Endometrium (tissue), 2 donors: Measurements from ENCODE around the gene SLC26A11.

ENCODE experiments used
- FAIRE-seq: peaks from 2 replicates; lab custom pipeline; 2012; peaks lifted over from hg19 to GRCh38; lab: Jason Lieb, UNC
- donor health status: control.
- donor health status: control.

The SLC26A11 gene

GRCh38 chr17:80220054-80220735 is at the start of gene SLC26A11, which contains the start of gene SGSH:
Gene SLC26A11 (plus strand): TSS chr17:80220427. CDS start chr17:80221561, 1,134 bp downstream.
Gene SGSH (minus strand): TSS chr17:80220333. CDS start chr17:80220313, 20 bp downstream.
- no peak for FAIRE-seq

DNA sequence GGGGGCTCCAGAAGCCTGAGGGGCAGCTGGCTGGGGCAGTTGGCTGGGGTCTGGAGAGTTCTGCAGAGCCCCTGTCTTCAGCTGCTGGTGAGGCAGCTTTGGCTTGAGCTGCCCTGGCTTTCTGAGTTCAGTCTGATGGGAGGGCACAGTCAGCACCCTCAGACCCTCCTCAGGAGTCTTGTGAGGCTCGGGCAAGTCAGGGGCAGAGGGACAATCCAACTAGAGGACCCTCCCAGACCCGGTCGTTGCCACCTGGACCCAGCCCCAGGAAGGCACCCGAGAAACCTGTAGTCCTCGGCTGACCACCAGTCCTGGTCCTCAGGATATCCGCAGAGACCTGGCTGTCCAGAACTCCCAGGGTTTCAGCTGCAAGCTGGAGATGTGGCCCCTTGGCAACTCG is 48.5 kb upstream of the SLC26A11 start:
- FAIRE-seq: no peak

DNA sequence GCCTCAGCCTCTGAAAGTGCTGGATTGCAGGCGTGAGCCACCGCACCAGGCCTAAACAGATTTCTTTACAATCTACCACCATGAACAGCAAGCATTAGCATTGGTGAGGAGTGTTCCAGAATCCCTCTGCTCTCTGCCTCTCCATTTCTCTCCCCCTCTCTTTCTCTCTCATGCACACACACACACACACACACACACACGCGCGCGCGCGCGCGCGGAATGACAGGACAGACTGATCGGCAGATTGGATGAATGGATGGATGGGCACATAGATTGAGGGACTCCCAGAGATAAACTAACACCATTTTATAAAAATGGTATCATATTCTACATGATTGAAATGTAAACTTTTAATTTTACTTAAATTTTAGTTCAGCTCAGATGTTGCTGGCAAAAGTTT is 47.1 kb upstream of the SLC26A11 start:
- FAIRE-seq: no peak

DNA sequence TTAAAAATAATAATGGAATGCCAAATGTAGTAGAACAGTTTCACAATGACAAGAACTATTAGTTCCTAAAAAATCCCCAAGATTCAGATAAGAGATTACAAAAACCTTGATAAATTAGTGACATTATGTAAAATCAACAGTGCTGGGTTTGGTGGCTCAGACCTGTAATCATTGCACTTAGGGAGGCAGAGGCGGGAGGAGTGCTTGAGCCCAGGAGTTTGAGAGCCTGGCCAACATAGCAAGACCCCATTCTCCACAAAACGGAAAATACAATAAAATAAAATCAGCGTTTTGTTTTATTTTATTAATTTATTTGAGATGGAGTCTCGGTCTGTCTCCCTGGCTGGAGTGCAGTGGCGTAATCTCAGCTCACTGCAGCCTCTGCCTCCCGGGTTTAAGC is 46.3 kb upstream of the SLC26A11 start:
- no peak for FAIRE-seq

DNA sequence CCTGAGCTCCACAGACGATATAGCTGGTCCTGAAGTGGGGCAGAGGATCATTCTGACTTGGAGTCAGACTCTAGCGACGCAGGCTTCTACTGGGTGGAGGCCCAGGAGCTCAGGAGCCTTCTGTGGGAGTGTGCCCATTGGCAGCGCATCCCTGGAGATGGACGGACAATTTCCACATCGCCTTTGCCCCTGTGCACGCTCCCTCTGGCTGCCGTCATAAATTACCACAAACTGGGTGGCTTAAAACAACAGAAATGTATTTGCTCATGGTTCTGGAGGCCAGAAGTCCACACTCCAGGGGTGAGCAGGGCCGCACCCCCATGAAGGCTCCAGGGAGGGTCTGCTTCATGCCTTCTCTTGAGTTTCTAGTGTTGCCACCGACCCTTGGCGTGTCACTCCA is 43.5 kb upstream of the SLC26A11 start:
- FAIRE-seq: no peak

- no peak for FAIRE-seq
Measured at GRCh38 chr17:80177986-80178595, 42.1 kb upstream of the SLC26A11 start.

DNA sequence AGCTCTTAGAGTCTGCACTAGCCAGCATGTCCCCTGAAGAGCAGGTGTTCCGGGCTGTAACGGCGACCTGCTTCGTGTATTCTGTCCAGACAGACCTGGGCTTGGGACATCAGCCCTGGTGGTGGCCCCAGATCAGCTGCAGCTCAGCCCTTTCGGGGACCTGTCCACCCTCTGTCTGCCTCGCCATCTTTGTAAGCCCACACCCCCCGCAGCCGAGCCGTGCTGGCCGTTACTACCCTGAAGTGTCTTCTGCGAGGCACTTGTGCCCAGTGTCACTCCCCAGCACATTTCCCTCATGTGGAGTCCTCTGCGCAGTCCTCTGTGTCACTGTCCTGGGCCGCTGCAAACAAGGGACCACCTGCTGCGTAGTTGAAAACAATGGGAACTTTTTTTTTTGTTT is 40.0 kb upstream of the SLC26A11 start:
- FAIRE-seq: no peak

DNA sequence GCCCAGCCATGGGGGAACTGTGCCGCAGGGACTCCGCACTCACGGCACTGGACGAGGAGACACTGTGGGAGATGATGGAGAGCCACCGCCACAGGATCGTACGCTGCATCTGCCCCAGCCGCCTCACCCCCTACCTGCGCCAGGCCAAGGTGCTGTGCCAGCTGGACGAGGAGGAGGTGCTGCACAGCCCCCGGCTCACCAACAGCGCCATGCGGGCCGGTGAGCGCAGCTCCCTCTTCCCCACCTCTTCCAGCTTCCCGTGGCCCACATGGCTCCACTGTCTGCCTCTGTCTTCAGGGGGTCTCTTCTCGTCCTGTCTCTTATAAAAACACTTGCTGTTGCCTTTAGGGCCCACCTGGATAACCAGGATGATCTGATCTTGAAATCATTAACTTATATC is 38.8 kb upstream of the SLC26A11 start:
- no peak for FAIRE-seq

DNA sequence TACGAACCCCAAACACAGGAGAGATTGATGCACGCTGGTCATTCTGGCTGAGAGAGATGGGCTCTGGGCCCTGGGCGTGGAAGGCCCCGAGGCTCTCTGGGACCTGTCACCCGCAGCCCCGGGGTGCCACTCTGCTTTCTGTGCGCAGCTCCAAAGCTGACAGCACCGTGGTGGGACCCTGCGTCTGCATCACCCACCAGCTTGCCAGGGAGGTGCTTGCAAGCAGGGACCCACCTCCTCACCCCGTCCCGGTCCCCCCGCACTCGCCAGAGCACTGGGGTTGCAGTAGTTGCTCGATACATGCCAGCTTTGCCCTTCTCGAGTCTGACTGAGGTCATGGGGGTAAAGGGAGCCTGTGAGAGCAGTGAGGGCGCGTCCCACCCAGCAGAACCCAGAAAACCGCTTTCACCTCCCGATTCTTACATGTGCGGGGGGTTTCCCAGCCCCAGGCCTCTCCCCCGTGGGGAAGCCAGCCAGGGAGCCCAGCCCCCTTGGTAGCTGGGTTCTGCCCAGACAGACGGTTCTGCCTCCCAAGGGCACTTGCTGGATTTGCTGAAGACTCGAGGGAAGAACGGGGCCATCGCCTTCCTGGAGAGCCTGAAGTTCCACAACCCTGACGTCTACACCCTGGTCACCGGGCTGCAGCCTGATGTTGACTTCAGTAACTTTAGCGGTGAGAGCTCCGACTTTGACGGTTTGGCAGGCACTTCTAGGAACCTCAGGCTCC is 37.9 kb upstream of the SLC26A11 start:
- FAIRE-seq: no peak

DNA sequence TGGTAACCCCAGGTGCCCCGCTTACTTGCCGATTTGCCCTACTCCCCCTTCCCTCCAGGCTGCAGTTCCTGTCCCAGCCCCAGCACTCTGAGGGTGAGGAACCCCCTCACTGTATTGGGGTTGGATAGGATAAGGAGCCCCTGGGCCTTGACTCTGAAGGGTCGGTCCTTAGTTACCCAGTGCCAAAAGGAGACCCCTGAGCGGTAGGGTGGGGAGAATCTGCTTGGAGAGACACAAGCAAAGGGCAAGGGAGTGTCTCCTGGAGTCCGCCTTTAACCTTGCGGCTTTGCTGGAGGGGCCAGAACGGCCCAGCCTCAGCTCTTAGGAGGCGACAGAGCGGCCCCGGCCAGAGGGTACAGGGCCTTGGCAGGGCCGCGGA is 37.4 kb upstream of the SLC26A11 start:
- FAIRE-seq: no peak

DNA sequence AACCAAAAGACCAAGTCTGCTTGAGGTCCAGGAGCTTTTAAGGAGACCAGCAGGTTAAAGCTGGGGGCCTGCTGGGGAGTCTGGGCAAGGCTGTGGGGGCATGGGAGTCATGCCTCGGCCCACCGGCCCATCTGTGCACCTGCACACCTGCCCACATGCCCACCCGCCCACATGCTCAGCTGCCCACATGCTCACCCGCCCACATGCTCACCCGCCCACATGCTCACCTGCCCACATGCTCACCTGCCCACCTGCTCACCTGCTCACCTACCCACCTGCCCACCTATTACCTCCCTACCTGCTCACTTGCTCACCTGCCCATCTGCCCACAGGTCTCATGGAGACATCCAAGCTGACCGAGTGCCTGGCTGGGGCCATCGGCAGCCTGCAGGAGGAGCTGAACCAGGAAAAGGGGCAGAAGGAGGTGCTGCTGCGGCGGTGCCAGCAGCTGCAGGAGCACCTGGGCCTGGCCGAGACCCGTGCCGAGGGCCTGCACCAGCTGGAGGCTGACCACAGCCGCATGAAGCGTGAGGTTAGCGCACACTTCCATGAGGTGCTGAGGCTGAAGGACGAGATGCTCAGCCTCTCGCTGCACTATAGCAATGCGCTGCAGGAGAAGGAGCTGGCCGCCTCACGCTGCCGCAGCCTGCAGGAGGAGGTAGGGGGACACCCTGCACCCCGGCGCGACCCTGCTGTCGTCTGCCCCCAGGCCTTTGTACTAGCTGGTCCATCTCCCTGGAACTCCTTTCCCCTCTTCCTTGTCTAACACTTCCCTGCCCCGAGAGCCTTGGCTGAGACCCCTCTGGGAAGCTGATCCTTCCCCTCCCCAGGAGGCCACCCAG is 36.4 kb upstream of the SLC26A11 start:
- FAIRE-seq: no peak

GRCh38 chr17:80184423-80184714 is 35.9 kb upstream of the SLC26A11 start:
- no peak for FAIRE-seq

GRCh38 chr17:80185968-80186367 is 34.3 kb upstream of the SLC26A11 start:
- no peak for FAIRE-seq

- no peak for FAIRE-seq
Measured at GRCh38 chr17:80187090-80187489, 33.1 kb upstream of the SLC26A11 start.

DNA sequence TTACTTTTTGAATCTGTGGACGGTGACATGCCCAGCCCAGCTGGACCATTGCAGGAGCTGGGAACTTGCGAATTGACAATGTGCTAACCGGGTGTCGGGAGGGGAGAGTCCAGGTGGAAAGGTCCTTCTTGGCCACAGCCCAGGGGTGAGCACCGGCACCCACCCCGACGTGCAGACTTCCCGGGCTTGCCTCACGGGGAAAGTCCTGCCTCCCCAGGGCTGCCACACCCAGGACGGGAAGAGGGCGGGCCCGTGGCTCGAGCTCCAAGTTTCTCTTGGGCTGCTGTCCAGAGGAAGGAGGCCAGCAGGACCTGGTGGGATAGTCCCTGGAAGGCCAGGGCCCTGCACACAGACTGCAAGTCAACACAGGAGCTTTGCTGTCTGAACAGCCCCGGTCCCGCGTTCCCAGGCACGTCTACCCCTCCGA is 32.7 kb upstream of the SLC26A11 start:
- FAIRE-seq: no peak

DNA sequence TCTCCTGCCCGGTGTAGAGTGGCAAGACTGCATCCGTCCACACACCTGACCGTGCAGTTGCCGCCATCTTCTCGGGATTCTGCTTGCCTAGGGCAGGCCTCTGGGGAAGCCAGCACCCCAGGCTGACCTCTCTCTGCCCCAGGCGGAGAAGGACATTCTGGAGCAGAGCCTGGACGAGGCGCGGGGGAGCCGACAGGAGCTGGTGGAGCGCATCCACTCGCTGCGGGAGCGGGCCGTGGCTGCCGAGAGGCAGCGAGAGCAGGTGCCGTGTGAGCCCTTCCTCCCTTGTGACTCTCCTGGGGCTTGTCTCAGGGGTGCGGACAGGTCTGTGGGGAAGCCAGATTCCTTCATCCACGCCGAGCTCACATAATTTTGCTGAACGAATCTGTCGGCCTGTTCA is 30.6 kb upstream of the SLC26A11 start:
- FAIRE-seq: no peak

DNA sequence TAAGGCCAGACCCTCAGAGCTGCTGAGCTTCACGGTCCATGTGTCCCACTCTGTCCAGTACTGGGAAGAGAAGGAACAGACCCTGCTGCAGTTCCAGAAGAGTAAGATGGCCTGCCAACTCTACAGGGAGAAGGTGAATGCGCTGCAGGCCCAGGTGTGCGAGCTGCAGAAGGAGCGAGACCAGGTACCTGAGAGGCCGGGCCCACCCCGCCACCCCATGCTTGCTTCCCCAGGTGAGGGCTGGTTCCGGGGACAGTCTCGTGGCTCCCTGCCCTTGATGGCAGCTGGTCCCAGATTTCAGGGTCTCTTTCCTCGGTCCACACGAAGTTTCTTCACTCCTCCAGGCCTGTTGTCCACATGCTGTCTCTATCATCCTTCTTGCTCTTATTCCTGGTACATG is 29.5 kb upstream of the SLC26A11 start:
- FAIRE-seq: no peak

GRCh38 chr17:80191192-80191591 is 29.0 kb upstream of the SLC26A11 start:
- FAIRE-seq: no peak

- no peak for FAIRE-seq
Measured at GRCh38 chr17:80191865-80192661, 28.2 kb upstream of the SLC26A11 start.

DNA sequence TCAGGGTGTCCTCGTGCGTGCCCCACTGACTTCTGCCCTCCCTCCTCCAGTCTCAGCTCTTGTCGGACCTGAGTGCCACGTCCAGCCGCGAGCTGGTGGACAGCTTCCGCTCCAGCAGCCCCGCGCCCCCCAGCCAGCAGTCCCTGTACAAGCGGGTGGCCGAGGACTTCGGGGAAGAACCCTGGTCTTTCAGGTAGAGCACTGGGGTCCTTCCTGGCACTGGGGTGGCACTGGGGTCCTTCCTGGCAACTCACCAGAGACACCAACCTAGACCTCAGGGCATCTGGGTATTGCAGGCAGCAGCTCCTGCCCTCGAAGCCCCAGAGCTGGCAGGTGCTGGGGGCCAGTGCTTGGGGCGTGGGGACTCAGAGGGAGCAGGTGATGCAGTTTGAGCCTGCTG is 25.1 kb upstream of the SLC26A11 start:
- no peak for FAIRE-seq

GRCh38 chr17:80195671-80196529 is 24.3 kb upstream of the SLC26A11 start:
- no peak for FAIRE-seq
